GM20000 (cell line): ENCODE data around the gene OBSCN.

Source experiments
- DNase-seq: peaks from one replicate; pipeline ENCODE4 v3.0.0; 2012; ENCODE audit warnings: low spot score
- CTCF ChIP-seq: IDR thresholded peaks from 2 replicates; pipeline ENCODE4 v1.5.1; 2012; ENCODE audit warnings: mild to moderate bottlenecking, control low read depth; ENCODE audit errors: extremely low read depth, missing control alignments

OBSCN gene

GRCh38 chr1:228387321-228387720, 179.5 kb downstream of the OBSCN start:
- no peak for DNase-seq
- TF ChIP-seq CTCF = no peak

GRCh38 chr1:228390649-228391048, 182.8 kb downstream of the OBSCN start:
- no peak for TF ChIP-seq CTCF

GRCh38 chr1:228391411-228392020, 183.7 kb downstream of the OBSCN start:
- TF ChIP-seq CTCF = no peak
- DNase-seq = no peak

More at GRCh38 chr1:228390649-228391048, 182.8 kb downstream of the OBSCN start:
- no peak for DNase-seq

GRCh38 chr1:228392111-228392936, 184.5 kb downstream of the OBSCN start:
- TF ChIP-seq CTCF = no peak
- no peak for DNase-seq

- no peak for DNase-seq
- no peak for TF ChIP-seq CTCF
Observed at GRCh38 chr1:228393268-228393701, 185.4 kb downstream of the OBSCN start.

GRCh38 chr1:228393811-228394570, 186.1 kb downstream of the OBSCN start:
- TF ChIP-seq CTCF = no peak
- no peak for DNase-seq
